HepG2 (cell line): ENCODE measurements around the gene BTF3L4. TPM values are rescaled to one million over a fixed set of nuclear protein-coding genes. Genes with fewer than 3 reads are reported as not detected.

ENCODE experiments used
- FOXK2 ChIP-seq: fragments of 450-650 bp; IDR thresholded peaks from 2 replicates; pipeline ENCODE4 v1.6.1; 2016
- HCFC1 ChIP-seq: fragments of 150-350 bp; IDR thresholded peaks from 2 replicates; pipeline ENCODE4 v1.6.1; 2014; ENCODE audit warnings: low read depth, low read length
- NR3C1 ChIP-seq: sonication (generic); formaldehyde crosslinking; IDR thresholded peaks from 2 replicates; pipeline ENCODE4 v1.4.0; 2020; ENCODE audit warnings: missing genetic modification reagents
- SCMH1 ChIP-seq: sonication (generic); formaldehyde crosslinking; IDR thresholded peaks from 2 replicates; pipeline ENCODE4 v1.9.0; 2021; ENCODE audit warnings: missing genetic modification reagents, mild to moderate bottlenecking, borderline replicate concordance
- SRY ChIP-seq: sonication (generic); formaldehyde crosslinking; IDR thresholded peaks from 2 replicates; pipeline ENCODE4 v1.8.0; 2022; ENCODE audit warnings: mild to moderate bottlenecking, missing genetic modification reagents
- TBX2 ChIP-seq: sonication (generic); formaldehyde crosslinking; IDR thresholded peaks from 2 replicates; pipeline ENCODE4 v1.5.0; 2020; ENCODE audit warnings: missing genetic modification reagents, mild to moderate bottlenecking, borderline replicate concordance
- ZFP36 ChIP-seq: fragments of 150-350 bp; IDR thresholded peaks from 2 replicates; pipeline ENCODE4 v1.6.1; 2018; ENCODE audit warnings: borderline replicate concordance, low read length, low read depth; ENCODE audit not compliant: partially characterized antibody
- ZNF337 ChIP-seq: sonication (generic); formaldehyde crosslinking; IDR thresholded peaks from 2 replicates; pipeline ENCODE4 v1.5.1; 2020; ENCODE audit warnings: missing genetic modification reagents, low read depth, mild to moderate bottlenecking, borderline replicate concordance
- ZNF557 ChIP-seq: sonication (generic); formaldehyde crosslinking; IDR thresholded peaks from 2 replicates; pipeline ENCODE4 v1.4.0; 2020; ENCODE audit warnings: missing genetic modification reagents
- ZNF83 ChIP-seq: sonication (generic); formaldehyde crosslinking; IDR thresholded peaks from 2 replicates; pipeline ENCODE4 v1.4.0; 2020; ENCODE audit warnings: missing genetic modification reagents, mild to moderate bottlenecking, borderline replicate concordance
- polyA plus RNA-seq, 8 experiments: library from polyadenylated mRNA; depleted of rRNA in 3 of 8; stranded (reverse) in 7 of 8; unstranded in 1 of 8; fragments of >200 nt; fragmentation: Illumina TruSeq in 4 of 8; extraction: Trizol in 4 of 8; gene quantifications; 2 replicates each; pipeline versions ENCODE4 v1.2.1 to v1.2.3, GENCODE V29; 2011 to 2016; ENCODE audit warnings: low read depth in 4 of 8, missing spikeins in 1 of 8, mixed read lengths in 1 of 8; ENCODE audit not compliant: insufficient read depth in 1 of 8
- total RNA-seq, 5 experiments: library from RNA; depleted of rRNA; stranded (reverse); fragments of >200 nt; fragmentation: Illumina TruSeq; extraction: Trizol; gene quantifications; 2 replicates each; pipeline ENCODE4 v1.2.3, GENCODE V29; 2016; ENCODE audit warnings: low read depth in 1 of 5
- TF ChIP-seq, protein P1 (sequence below): sonication (generic); formaldehyde crosslinking; conservative IDR thresholded peaks from 2 replicates; pipeline ENCODE4 v1.8.0; 2022; ENCODE audit warnings: missing genetic modification reagents
- TF ChIP-seq, protein P2 (sequence below): IDR thresholded peaks from 2 replicates; pipeline ENCODE4 v1.6.1; 2016
- TF ChIP-seq, protein P3 (sequence below): sonication (generic); formaldehyde crosslinking; IDR thresholded peaks from 2 replicates; pipeline ENCODE4 v1.8.0; 2022; ENCODE audit warnings: mild to moderate bottlenecking, missing genetic modification reagents
- TF ChIP-seq, protein P4 (sequence below): sonication (generic); formaldehyde crosslinking; IDR thresholded peaks from 2 replicates; pipeline ENCODE4 v1.8.1; 2023; ENCODE audit warnings: mild to moderate bottlenecking, moderate library complexity, missing genetic modification reagents
- TF ChIP-seq, protein P5 (sequence below): sonication (generic); formaldehyde crosslinking; IDR thresholded peaks from 2 replicates; pipeline ENCODE4 v1.4.0; 2020; ENCODE audit warnings: missing genetic modification reagents
- TF ChIP-seq, protein P6 (sequence below): sonication (generic); formaldehyde crosslinking; IDR thresholded peaks from 2 replicates; pipeline ENCODE4 v1.8.0; 2022; ENCODE audit warnings: missing genetic modification reagents, mild to moderate bottlenecking, inconsistent platforms, borderline replicate concordance
- TF ChIP-seq, protein P7 (sequence below): sonication (generic); formaldehyde crosslinking; IDR thresholded peaks from 2 replicates; pipeline ENCODE4 v1.5.1; 2020; ENCODE audit warnings: mild to moderate bottlenecking, moderate library complexity, missing genetic modification reagents

Gene BTF3L4
- total and polyA plus RNA-seq, 2 of the 13 experiments (the other 11 are each of a cell fraction or from before 2014, with no cell fraction given): 59.0 to 74.3 TPM

DNA sequence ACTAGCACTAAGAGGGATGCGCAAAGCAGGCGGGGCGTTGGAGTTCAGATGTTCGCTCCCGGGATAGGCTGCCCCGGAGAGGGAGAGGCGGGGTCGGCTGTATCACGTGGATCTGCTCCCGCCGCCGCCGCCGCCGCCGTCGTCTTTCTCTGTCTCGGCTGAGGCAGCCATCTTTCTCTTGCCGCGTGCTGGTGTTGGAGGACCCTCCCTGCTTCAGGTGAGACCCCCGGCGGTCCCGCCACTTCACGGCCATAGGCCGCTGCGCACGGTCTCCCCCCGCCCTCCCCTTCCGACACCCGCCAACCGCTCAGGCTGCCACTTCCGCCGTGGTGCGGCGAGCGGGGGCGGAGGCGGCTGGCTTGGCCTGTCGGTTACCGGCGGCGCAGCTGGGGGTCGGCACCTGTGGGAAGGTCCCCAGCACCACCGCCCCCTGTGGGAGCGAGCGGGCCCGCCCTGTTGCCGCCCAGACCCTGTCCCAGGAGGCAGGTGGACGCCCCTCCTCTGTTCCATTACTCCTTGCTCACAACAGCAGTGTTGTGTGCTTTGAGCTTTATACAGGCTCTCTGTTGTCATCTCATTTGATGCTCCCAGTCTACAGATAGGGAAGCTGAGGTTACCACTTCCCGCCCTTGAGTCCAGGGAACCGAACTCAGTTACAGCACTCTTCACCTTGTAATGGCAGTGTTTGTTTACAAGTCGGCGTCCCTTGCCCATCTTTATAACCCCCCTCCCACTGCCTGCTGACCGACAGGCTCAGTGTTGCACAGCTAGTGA lies at the start of gene BTF3L4 (continued):
- TF ChIP-seq, protein P1, sequence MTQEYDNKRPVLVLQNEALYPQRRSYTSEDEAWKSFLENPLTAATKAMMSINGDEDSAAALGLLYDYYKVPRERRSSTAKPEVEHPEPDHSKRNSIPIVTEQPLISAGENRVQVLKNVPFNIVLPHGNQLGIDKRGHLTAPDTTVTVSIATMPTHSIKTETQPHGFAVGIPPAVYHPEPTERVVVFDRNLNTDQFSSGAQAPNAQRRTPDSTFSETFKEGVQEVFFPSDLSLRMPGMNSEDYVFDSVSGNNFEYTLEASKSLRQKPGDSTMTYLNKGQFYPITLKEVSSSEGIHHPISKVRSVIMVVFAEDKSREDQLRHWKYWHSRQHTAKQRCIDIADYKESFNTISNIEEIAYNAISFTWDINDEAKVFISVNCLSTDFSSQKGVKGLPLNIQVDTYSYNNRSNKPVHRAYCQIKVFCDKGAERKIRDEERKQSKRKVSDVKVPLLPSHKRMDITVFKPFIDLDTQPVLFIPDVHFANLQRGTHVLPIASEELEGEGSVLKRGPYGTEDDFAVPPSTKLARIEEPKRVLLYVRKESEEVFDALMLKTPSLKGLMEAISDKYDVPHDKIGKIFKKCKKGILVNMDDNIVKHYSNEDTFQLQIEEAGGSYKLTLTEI (CRISPR knock-in tag): no peak
- TF ChIP-seq HCFC1 (0 out of 2 replicates have a peak, but pooled peaks have one; percentile 59), TBX2 (CRISPR knock-in tag) (peak; percentile 85; the same call in 1 of the 2 replicates), NR3C1 (CRISPR knock-in tag) (no peak), ZNF83 (CRISPR knock-in tag) (no peak), FOXK2 (no peak), ZNF557 (CRISPR knock-in tag) (peak; percentile 48; the same call in 1 of the 2 replicates), SCMH1 (CRISPR knock-in tag) (no peak), ZFP36 (no peak), SRY (CRISPR knock-in tag) (peak; percentile 52; the same call in 1 of the 2 replicates), ZNF337 (CRISPR knock-in tag) (0 out of 2 replicates have a peak, but pooled peaks have one; percentile 21)
- TF ChIP-seq, protein P2, sequence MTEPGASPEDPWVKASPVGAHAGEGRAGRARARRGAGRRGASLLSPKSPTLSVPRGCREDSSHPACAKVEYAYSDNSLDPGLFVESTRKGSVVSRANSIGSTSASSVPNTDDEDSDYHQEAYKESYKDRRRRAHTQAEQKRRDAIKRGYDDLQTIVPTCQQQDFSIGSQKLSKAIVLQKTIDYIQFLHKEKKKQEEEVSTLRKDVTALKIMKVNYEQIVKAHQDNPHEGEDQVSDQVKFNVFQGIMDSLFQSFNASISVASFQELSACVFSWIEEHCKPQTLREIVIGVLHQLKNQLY (CRISPR knock-in tag): no peak
- TF ChIP-seq, protein P3, sequence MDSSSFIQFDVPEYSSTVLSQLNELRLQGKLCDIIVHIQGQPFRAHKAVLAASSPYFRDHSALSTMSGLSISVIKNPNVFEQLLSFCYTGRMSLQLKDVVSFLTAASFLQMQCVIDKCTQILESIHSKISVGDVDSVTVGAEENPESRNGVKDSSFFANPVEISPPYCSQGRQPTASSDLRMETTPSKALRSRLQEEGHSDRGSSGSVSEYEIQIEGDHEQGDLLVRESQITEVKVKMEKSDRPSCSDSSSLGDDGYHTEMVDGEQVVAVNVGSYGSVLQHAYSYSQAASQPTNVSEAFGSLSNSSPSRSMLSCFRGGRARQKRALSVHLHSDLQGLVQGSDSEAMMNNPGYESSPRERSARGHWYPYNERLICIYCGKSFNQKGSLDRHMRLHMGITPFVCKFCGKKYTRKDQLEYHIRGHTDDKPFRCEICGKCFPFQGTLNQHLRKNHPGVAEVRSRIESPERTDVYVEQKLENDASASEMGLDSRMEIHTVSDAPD: no peak
- TF ChIP-seq, protein P4, sequence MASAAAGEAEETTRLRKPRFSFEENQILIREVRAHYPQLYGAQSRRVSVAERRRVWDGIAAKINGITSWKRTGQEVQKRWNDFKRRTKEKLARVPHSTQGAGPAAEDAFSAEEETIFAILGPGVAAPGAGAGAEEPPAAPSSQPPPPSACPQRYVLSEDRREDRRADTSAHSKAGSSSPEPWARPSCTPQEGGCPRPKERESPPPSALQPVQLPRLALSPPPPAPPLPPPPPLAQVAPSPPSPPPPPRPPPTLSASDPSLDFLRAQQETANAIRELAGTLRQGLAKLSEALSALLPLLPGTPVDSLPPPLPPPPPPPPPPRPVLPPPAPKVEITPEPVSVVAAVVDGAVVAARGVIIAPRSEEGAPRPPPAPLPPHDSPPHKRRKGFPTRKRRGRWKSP (CRISPR knock-in tag): peak; percentile 81
- TF ChIP-seq, protein P5, sequence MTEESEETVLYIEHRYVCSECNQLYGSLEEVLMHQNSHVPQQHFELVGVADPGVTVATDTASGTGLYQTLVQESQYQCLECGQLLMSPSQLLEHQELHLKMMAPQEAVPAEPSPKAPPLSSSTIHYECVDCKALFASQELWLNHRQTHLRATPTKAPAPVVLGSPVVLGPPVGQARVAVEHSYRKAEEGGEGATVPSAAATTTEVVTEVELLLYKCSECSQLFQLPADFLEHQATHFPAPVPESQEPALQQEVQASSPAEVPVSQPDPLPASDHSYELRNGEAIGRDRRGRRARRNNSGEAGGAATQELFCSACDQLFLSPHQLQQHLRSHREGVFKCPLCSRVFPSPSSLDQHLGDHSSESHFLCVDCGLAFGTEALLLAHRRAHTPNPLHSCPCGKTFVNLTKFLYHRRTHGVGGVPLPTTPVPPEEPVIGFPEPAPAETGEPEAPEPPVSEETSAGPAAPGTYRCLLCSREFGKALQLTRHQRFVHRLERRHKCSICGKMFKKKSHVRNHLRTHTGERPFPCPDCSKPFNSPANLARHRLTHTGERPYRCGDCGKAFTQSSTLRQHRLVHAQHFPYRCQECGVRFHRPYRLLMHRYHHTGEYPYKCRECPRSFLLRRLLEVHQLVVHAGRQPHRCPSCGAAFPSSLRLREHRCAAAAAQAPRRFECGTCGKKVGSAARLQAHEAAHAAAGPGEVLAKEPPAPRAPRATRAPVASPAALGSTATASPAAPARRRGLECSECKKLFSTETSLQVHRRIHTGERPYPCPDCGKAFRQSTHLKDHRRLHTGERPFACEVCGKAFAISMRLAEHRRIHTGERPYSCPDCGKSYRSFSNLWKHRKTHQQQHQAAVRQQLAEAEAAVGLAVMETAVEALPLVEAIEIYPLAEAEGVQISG: peak; percentile 74; the same call in 1 of the 2 replicates
- TF ChIP-seq, protein P6, sequence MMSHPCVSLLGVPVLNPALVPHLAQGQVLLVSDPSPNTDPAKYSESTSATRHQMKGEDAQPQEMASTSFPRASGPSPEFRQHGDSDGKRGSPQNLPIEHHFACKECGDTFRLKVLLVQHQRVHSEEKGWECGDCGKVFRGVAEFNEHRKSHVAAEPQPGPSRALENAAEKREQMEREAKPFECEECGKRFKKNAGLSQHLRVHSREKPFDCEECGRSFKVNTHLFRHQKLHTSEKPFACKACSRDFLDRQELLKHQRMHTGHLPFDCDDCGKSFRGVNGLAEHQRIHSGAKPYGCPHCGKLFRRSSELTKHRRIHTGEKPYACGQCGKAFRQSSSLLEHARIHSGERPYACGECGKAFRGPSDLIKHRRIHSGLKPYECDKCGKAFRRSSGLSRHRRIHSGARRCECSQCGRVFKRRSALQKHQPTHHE (CRISPR knock-in tag): peak; percentile 78; the same call in 1 of the 2 replicates
- TF ChIP-seq, protein P7, sequence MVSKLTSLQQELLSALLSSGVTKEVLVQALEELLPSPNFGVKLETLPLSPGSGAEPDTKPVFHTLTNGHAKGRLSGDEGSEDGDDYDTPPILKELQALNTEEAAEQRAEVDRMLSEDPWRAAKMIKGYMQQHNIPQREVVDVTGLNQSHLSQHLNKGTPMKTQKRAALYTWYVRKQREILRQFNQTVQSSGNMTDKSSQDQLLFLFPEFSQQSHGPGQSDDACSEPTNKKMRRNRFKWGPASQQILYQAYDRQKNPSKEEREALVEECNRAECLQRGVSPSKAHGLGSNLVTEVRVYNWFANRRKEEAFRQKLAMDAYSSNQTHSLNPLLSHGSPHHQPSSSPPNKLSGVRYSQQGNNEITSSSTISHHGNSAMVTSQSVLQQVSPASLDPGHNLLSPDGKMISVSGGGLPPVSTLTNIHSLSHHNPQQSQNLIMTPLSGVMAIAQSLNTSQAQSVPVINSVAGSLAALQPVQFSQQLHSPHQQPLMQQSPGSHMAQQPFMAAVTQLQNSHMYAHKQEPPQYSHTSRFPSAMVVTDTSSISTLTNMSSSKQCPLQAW: 0 out of 2 replicates have a peak, but pooled peaks have one; percentile 30
